ENCODE data around the gene VAV2. TPM values are rescaled to one million over a fixed set of nuclear protein-coding genes. Genes with fewer than 3 reads are reported as not detected.

Gene VAV2
- total and polyA plus RNA-seq, 2 of the 4 experiments (the other 2 are of a cell fraction): 10.8 to 13.4 TPM

GRCh38 chr9:133892193-133892920 lies 99.8 kb downstream of the VAV2 start (continued):
- no peak for TF ChIP-seq SMC3 (IDR thresholded peaks at IDR 0.05; ENCODE audit: low read depth, low read length)
- no peak for TF ChIP-seq POLR2A (IDR thresholded peaks at IDR 0.05; ENCODE audit: low read depth, low read length)
- no peak for TF ChIP-seq MAFK (IDR thresholded peaks at IDR 0.05; ENCODE audit: low read depth, low read length)
- no peak for TF ChIP-seq RAD21 (IDR thresholded peaks at IDR 0.05; ENCODE audit: low read length)
- no peak for TF ChIP-seq RFX5 (IDR thresholded peaks at IDR 0.05; ENCODE audit: low read depth, low read length)
- no peak for TF ChIP-seq CHD1 (IDR thresholded peaks at IDR 0.05; ENCODE audit: low read depth, low read length)
- no peak for TF ChIP-seq NFE2L2 (IDR thresholded peaks at IDR 0.05; ENCODE audit: low read depth, low read length)

GRCh38 chr9:133891741-133892140 lies 100.4 kb downstream of the VAV2 start:
- dilution Hi-C loops (cut with HindIII; ENCODE audit: low sequenced_read_pairs, unreplicated experiment) (no loop called here), intact Hi-C loops (cut with micrococcal nuclease) (no loop called here), in situ Hi-C loops (cut with MboI; ENCODE audit: low sequenced_read_pairs) (no loop called here)
- Histone ChIP-seq H3K9me1 (ENCODE audit: insufficient read depth, low read length) (peaks cover 16% of the 10 kb centered on the region), H2BK15ac (ENCODE audit: low read depth, low read length) (no peak overlapping the region), H4K8ac (ENCODE audit: low read depth in 2 of 2, low read length in 2 of 2) (no peak overlapping the region), H4K5ac (ENCODE audit: low read depth, low read length) (no peak overlapping the region), H2AK5ac (ENCODE audit: low read depth, low read length) (no peak overlapping the region; the same call in 1 of the 2 replicates), H2BK5ac (ENCODE audit: low read depth, low read length, poor library complexity, severe bottlenecking) (no peak overlapping the region), H3K14ac (replicated peaks; ENCODE audit: low read depth, low read length) (no peak overlapping the region), H3K27me3 (ENCODE audit: control insufficient read depth, insufficient read depth, low read length) (no peaks in the 10 kb centered on the region), H2BK20ac (ENCODE audit: low read depth, low read length) (no peak overlapping the region), H4K20me1 (ENCODE audit: insufficient read depth, low read length) (no peaks in the 10 kb centered on the region; the same call in none of the 2 replicates), H3K4me3 (ENCODE audit: insufficient read depth, low read depth, low read length) (no peak overlapping the region), H4K91ac (ENCODE audit: insufficient read depth, low read depth, low read length) (no peak overlapping the region), H2BK120ac (ENCODE audit: low read depth, low read length) (no peak overlapping the region), H3K36me3 (ENCODE audit: control insufficient read depth, insufficient read depth, low read length) (no peaks in the 10 kb centered on the region; the same call in 1 of the 2 replicates), H3K4me1 (ENCODE audit: control insufficient read depth, insufficient read depth, low read length) (peaks cover 17% of the 10 kb centered on the region; the same call in 1 of the 2 replicates), H3K9me3 (ENCODE audit: control insufficient read depth, insufficient read depth, low read length) (no peaks in the 10 kb centered on the region), H3K4me2 (ENCODE audit: low read depth, low read length) (no peak overlapping the region), H3K4ac (ENCODE audit: low read depth, low read length) (no peak overlapping the region), H3K23ac (ENCODE audit: low read depth, low read length) (no peak overlapping the region), H3K79me1 (ENCODE audit: low read depth in 1 of 2, low read length in 2 of 2) (peaks cover 8 to 51% of the 10 kb centered on the region in 2 experiments), H2AK9ac (replicated peaks; ENCODE audit: low read depth, low read length, poor library complexity) (no peak overlapping the region), H3K9ac (ENCODE audit: low read depth, low read length) (no peak overlapping the region), H3K27ac (ENCODE audit: insufficient read depth, low read length) (no peak overlapping the region), H3K56ac (ENCODE audit: extremely low read depth, insufficient read depth, low read length) (no peak overlapping the region), H3K18ac (ENCODE audit: low read depth, low read length) (no peak overlapping the region), H2AFZ (replicated peaks; ENCODE audit: low read length, poor library complexity) (no peak overlapping the region)
- ATAC-seq (ENCODE audit: low read depth) (no peak), DNase-seq (no peak)
- ChIA-PET CTCF (no interaction called here), POLR2A (ENCODE audit: unreplicated experiment) (no interaction called here)
- TF ChIP-seq POLR2A (IDR thresholded peaks at IDR 0.05; ENCODE audit: low read depth, low read length): no peak
- no peak for TF ChIP-seq ELK1 (IDR thresholded peaks at IDR 0.05; ENCODE audit: borderline replicate concordance, low read depth, low read length)
- TF ChIP-seq RCOR1 (IDR thresholded peaks at IDR 0.05; ENCODE audit: insufficient replicate concordance, low read length): no peak
- TF ChIP-seq FOS (IDR thresholded peaks at IDR 0.05; ENCODE audit: low read depth, low read length): no peak
- TF ChIP-seq MXI1 (IDR thresholded peaks at IDR 0.05; ENCODE audit: borderline replicate concordance, low read depth, low read length): no peak
- no peak for TF ChIP-seq MAFK (IDR thresholded peaks at IDR 0.05; ENCODE audit: low read depth, low read length)
- no peak for TF ChIP-seq MAZ (IDR thresholded peaks at IDR 0.05; ENCODE audit: borderline replicate concordance, low read depth, low read length)
- no peak for TF ChIP-seq CTCF (conservative IDR thresholded peaks at IDR 0.05; ENCODE audit: low read depth, low read length)
- 95 to 100% methylated on average over 1 to 4 of the region's 7 CpGs for WGBS, 2 experiments (ENCODE audit: extremely low coverage in 2 of 2, insufficient read length in 1 of 2)
- BruUV-seq (replicated peaks): no TSS peak
